ENCODE results near the gene TMEM158.

The TMEM158 gene

DNA sequence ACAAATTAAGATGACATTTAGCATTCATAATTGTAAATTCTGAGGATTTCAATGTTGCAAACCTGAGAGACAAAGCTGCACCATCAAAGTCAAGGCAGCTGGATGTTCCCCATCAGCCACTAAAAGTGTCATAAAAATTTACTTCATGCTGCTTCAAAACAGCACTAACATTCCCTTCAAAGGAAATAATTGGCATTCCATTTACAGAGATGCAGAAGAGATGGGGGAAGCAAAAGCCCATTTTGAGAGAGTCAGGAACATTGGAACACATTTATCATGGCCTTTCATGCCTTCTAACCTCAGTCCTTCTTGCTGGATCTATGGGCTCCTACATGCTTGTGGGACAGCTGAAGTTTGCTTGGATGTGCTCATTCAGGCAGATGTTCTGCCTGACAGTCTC is 6.4 kb upstream of the TMEM158 start:
- no peak for DNase-seq (ENCODE audit: low read depth)

- DNase-seq (ENCODE audit: low read depth) = no peak
These were observed 1.9 kb upstream of the TMEM158 start for GRCh38 chr3:45227946-45228345.

DNA sequence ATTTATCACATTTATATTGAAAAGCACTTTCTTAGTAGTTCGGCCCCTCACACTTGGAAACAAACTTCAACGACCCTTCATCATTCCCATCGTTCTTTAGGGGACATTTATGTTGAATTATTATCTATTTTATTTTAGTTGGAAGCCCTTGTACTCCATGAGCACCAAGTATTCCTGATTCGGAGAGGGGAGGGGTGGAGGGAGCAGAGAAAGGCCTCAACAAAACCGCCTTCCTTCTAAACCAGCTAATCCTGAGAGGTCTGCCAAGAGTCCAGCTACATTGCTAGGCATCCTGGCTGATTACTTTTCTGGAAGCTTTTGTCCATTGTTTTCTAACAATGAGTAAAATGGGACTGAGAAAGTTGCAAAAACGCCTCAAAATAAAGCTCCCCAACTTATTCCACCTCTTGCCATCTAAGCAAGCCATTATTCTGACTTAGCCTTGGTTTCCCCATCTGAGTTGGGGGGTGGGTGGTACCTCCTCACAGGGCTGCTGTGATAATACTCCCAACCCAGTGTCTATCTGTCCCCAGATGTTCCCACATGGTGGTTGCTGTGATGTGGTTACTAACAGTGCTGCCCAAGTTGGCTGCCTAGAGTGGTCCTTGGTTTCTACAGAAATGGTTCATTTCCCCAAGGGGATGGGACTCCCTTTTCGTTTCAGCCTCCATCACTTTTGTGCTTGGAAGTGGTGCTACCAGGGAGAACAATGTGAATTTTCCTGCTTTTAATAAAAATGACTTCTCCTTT is 1.2 kb upstream of the TMEM158 start:
- DNase-seq (ENCODE audit: low read depth) = no peak

DNA sequence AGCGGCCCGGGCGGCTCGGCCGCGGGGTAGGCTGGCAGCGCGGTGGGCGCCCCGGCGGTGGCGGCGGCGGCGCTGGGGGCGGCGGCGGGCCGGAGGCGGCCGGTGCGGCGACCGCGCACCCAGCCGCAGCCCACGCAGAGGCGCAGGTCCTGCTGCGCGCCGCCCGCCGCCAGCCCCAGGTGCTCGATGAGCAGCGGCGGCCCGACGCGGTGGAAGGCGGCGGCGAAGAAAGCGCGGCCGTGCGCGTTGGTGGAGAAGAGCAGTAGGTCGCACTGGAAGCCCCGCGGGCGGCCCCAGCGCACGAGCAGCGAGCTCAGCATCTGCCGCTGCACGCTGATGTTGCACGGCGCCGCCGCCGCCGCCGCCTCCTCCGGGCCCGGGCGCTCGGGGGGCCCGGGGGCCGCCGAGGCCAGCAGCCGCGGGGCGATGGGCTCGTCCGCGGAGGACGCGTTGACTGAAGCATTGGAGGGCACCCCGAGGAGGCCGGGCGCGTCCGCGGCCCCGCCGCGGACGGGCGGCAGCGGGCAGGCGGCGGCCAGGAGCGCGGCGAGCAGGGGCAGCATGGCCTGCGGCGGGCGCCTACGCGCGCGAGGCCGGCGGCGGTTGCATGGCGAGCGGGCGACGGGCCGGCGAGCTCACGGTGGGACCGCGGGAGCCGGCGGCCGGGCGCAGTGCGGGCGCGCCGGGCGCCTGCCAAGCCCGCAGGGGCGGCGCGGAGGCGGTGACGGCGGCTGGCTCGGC is 452 bp downstream of the TMEM158 start:
- DNase-seq (ENCODE audit: low read depth) = peak; percentile 51

DNA sequence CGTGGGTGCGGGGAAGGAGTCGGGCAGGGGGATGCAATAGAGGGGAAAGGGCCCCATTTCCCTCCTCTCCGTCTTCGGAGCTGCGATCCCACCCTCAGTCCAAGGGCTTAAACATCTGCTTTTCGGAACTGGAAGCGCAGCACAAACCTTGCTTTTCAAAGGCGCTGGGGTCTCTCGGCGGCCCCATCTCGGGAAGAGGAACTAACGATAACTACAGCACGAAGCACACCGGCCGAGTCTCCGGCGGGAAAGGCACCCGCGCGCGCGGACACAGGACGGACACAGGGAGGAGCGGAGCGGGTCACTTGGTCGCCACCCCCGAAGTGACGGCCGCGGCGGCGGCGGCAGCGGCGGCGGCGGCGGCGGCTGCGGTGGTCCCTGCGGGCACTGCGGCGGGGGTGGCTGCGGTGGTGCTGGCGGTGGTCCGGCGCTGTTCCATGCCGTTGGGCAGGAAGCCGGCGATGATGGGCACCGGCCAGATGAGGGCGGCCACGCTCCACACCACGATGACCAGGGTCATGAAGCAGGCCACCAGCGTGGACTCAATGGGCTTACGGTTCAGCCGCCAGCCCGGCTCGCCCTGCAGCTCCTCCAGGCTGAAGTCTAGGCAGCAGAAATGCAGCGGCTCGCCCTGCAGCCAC is 1.1 kb downstream of the TMEM158 start:
- DNase-seq (ENCODE audit: low read depth) = peak; percentile 81

GRCh38 chr3:45223889-45224727 is 2.0 kb downstream of the TMEM158 start:
- DNase-seq (ENCODE audit: low read depth) = peak; percentile 59

GRCh38 chr3:45219694-45220093 is 6.4 kb downstream of the TMEM158 start:
- no peak for DNase-seq (ENCODE audit: low read depth)

- peak; percentile 83 for DNase-seq (ENCODE audit: low read depth)
These were observed 7.3 kb downstream of the TMEM158 start for GRCh38 chr3:45218578-45219390.

DNA sequence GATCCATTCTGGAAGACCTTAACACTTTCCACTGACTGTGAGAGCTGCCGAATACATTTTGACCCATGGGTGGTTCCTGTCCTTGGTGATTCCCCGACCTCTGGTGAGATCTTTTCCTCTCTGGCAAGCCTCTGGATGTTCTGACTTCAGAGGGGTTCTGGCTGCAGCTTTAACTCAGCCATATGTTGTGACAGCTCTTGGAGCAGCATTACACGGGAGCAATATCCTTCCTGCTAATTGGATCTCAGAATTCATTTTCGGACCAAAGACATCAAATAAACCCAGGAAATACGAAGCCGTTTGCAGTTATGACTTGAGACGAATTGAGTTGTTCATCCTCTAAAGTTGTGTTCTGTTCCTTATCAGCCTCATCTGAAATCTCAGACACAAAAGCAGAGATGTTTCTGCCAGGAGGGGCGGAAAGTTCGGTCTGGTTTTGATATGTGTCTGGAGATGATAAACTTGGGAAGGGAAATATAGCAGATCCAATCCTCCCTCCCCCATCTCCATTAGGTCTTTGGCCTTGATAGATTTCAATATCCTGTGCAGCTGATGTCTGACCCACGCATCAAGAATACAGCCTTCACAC is 10.0 kb downstream of the TMEM158 start:
- no peak for DNase-seq (ENCODE audit: low read depth)

GRCh38 chr3:45215466-45215865 is 10.6 kb downstream of the TMEM158 start:
- no peak for DNase-seq (ENCODE audit: low read depth)

DNA sequence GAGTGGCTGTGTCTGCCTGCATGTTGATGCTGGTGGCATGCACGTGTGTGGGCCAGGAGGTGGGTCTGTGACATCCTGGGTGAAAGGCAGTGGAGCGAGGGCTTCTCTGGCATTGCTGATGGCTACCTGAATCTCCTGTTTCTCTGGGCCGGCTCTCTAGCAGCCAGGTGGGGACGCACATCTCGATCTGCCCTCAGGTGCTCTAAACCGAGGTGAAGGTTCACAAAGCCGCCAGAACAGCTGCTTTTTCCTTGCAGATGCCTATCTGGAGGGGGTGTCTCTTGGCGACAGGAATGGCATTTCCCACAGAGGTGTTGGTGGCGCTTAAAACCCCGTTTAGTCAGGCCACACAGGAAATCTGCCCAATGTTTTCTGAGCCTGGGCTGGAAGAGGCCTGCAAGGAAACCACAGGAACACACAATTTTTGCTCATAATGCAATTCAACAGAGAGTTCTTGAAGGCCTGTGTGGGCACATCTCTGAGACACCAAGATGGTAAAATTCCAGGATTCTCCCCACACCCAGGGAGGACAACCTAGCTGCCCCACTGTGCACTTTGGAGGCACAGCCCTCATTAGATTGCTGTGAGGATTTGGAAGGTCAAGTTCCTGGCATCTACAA is 11.9 kb downstream of the TMEM158 start:
- DNase-seq (ENCODE audit: low read depth) = no peak

GRCh38 chr3:45212095-45212468 is 14.0 kb downstream of the TMEM158 start:
- DNase-seq (ENCODE audit: low read depth) = no peak

DNA sequence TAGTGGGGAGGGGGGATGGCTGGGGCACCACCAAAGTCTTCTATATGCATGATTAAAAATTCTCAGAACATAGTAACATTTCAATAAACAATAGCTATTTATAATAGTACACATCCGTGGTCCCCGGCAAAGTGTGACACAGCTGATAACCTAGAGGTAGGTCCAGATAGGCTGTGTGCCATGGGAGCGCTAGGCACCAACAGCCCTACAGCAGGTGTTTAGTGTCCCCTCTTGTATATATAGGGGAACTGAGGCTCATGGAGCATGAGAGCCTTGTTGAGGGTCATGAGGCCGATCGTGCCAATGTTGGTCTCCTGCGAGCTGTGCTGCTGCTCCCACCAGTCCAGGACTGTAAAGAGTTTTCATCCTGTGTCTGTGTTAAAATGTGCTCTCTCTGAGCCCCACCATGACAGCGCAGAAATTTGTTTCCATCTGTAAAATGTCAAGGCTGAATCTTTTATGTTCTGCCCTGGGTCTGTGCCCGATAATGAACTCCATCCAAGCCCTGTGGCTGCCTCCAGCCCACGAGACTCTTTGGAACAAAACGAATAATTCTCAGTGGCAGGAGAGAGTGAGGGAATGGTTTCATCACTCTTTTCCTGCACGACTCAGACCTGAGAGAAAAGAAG is 14.5 kb downstream of the TMEM158 start:
- DNase-seq (ENCODE audit: low read depth) = no peak

- peak; percentile 86 for DNase-seq (ENCODE audit: low read depth)
These were observed 15.6 kb downstream of the TMEM158 start for GRCh38 chr3:45210308-45211041.

DNA sequence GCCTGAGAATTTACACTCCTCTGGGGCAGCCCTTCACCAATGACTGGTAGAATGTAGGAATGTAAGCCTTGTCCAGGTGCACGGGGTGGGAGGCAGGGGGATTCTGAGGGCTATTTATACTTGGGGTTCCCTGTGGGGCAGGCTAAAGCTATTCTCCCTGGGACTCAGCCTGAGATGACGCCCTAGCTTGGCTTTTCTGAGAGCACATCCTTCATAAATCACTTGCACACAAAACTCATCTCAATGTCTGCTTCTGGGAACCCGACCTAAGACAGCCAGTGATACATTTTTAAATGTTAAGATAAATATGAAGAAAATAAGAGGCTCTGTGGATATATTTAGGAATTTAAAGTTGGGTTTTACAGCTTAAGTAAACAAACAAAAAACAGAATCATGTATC is 16.6 kb downstream of the TMEM158 start:
- DNase-seq (ENCODE audit: low read depth) = no peak

GRCh38 chr3:45208586-45208985 is 17.5 kb downstream of the TMEM158 start:
- no peak for DNase-seq (ENCODE audit: low read depth)

- DNase-seq (ENCODE audit: low read depth) = no peak
These were observed 18.6 kb downstream of the TMEM158 start for GRCh38 chr3:45207446-45207845.

GRCh38 chr3:45205126-45205525 is 21.0 kb downstream of the TMEM158 start:
- peak; percentile 53 for DNase-seq (ENCODE audit: low read depth)

- peak; percentile 83 for DNase-seq (ENCODE audit: low read depth)
These were observed 22.0 kb downstream of the TMEM158 start for GRCh38 chr3:45204136-45204535.

Measured in ELR (cell line).